Activated CD8-positive, alpha-beta memory T cell treated with anti-CD3 and anti-CD28 coated beads, Interleukin-2, amount 50 U/mL, for 48 hours (primary cell): Measurements from ENCODE around the gene ABCA5.
"Not testable (repeated sequence)": the region's sequence is repeated elsewhere in the genome, so short reads cannot be mapped to it uniquely, and the experiment has no call there.

Source experiments
- DNase-seq: peaks from one replicate; pipeline ENCODE4 v3.0.0-alpha.2; 2020

ABCA5 gene

GRCh38 chr17:69198238-69198637 lies 128.7 kb downstream of the ABCA5 start:
- no peak for DNase-seq

- DNase-seq, result not testable (repeated sequence)
These were observed 130.8 kb downstream of the ABCA5 start for GRCh38 chr17:69196105-69196653.
